HCT116 (cell line): ENCODE measurements around the gene OPCML. TPM values are rescaled to one million over a fixed set of nuclear protein-coding genes. Genes with fewer than 3 reads are reported as not detected.

Experiments
- ATAC-seq: fragments of 200-7000 bp; cut with Tn5 transposase; 2 replicates; pipeline ENCODE4 v1.9.1; 2020; ENCODE audit warnings: mild to moderate bottlenecking, moderate library complexity
- BruUV-seq: library from RNA; stranded (reverse); fragments of 400-500 nt; replicated peaks from 2 replicates; lab custom pipeline; 2021; lab: Mats Ljungman, UMichigan
- CTCF ChIA-PET: fragments of 300-600 bp; sonication (Branson Sonifier 250); formaldehyde crosslinking; loops from one replicate; lab custom pipeline; 2021; ENCODE audit warnings: antibody characterized with exemption; lab: Charles Lee
- POLR2A ChIA-PET: fragments of 300-600, 350-600 bp; sonication (Branson Sonifier 250); formaldehyde crosslinking; loops from one replicate; lab custom pipeline; 2021; ENCODE audit warnings: antibody characterized with exemption; lab: Charles Lee
- RAD21 ChIA-PET, 2 experiments: fragments of 300-600 bp; sonication (Branson Sonifier 250); formaldehyde crosslinking; loops; one replicate each; lab custom pipeline; 2023; ENCODE audit warnings: low total read pairs in 2 of 2; ENCODE audit not compliant: uncharacterized antibody in 2 of 2, unreplicated experiment in 2 of 2, low non-redundant PET in 1 of 2; lab: Charles Lee
- DNase-seq: peaks from one replicate; pipeline ENCODE4 v3.0.0-alpha.2; 2010; ENCODE audit warnings: low read depth, low spot score
- H2AFZ ChIP-seq: fragments of 200-600 bp; shearing (Covaris generic), sonication (generic); 2 replicates; pipeline ENCODE4 v1.6.1; 2017; ENCODE audit warnings: low read depth, mixed run types, mixed read lengths, antibody characterized with exemption, low read length; ENCODE audit not compliant: poor library complexity, severe bottlenecking
- H3K27ac ChIP-seq: 2 replicates; pipeline ENCODE4 v1.5.1; 2012; ENCODE audit warnings: low read depth, low read length
- H3K27me3 ChIP-seq: fragments of 200-600 bp; sonication (generic); 2 replicates; pipeline ENCODE4 v1.6.1; 2016; ENCODE audit warnings: mixed run types, low read length, mixed read lengths; ENCODE audit not compliant: insufficient read depth
- H3K36me3 ChIP-seq, 2 experiments: fragments of 200-500 bp in 1 of 2; fragments of 200-600 bp in 1 of 2; sonication (Bioruptor generic) in 1 of 2; sonication (generic) in 1 of 2; 2 replicates each; pipeline versions ENCODE4 v1.5.1 to v1.6.1; 2014 to 2016; ENCODE audit warnings: low read length in 2 of 2, inconsistent platforms in 1 of 2, mixed read lengths in 1 of 2, mixed run types in 1 of 2; ENCODE audit not compliant: insufficient read depth in 2 of 2, control insufficient read depth in 1 of 2
- H3K4me1 ChIP-seq, 2 experiments: fragments of 200-600 bp in 1 of 2; sonication (generic) in 1 of 2; 2 replicates each; pipeline versions ENCODE4 v1.5.1 to v1.6.1; 2012 to 2017; ENCODE audit warnings: low read length in 2 of 2, inconsistent platforms in 1 of 2, mild to moderate bottlenecking in 1 of 2, mixed read lengths in 1 of 2, mixed run types in 1 of 2, moderate library complexity in 1 of 2; ENCODE audit not compliant: insufficient read depth in 2 of 2, control insufficient read depth in 1 of 2
- H3K4me2 ChIP-seq: fragments of 200-600 bp; sonication (generic); 2 replicates; pipeline ENCODE4 v1.6.1; 2017; ENCODE audit warnings: mixed run types, low read length, mixed read lengths
- H3K4me3 ChIP-seq, 2 experiments: fragments of 200-600 bp in 1 of 2; sonication (generic) in 1 of 2; replicated peaks in 1 of 2; 2 replicates each; pipeline ENCODE4 v1.5.1; 2011 to 2016; ENCODE audit warnings: low read length in 2 of 2, control low read depth in 1 of 2, low read depth in 1 of 2, mild to moderate bottlenecking in 1 of 2, mixed read lengths in 1 of 2, mixed run types in 1 of 2
- H3K79me2 ChIP-seq: fragments of 200-600 bp; sonication (generic); 2 replicates; pipeline ENCODE4 v1.6.1; 2017; ENCODE audit warnings: mild to moderate bottlenecking, mixed run types, low read length, moderate library complexity, mixed read lengths; ENCODE audit not compliant: insufficient read depth
- H3K9ac ChIP-seq: fragments of 200-600 bp; sonication (generic); 2 replicates; pipeline ENCODE4 v1.6.1; 2016; ENCODE audit warnings: low read length, mixed read lengths
- H3K9me2 ChIP-seq: fragments of 200-600 bp; sonication (generic), shearing (Covaris generic); 2 replicates; pipeline ENCODE4 v1.6.1; 2017; ENCODE audit warnings: mixed run types, mild to moderate bottlenecking, moderate library complexity; ENCODE audit not compliant: insufficient read depth
- H3K9me3 ChIP-seq, 2 experiments: fragments of 200-500 bp in 1 of 2; fragments of 200-600 bp in 1 of 2; sonication (Bioruptor generic) in 1 of 2; sonication (generic) in 1 of 2; 2 replicates each; pipeline ENCODE4 v1.6.1; 2014 to 2017; ENCODE audit warnings: low read length in 2 of 2, mixed read lengths in 2 of 2, inconsistent platforms in 1 of 2, low read depth in 1 of 2, mild to moderate bottlenecking in 1 of 2, mixed run types in 1 of 2, moderate library complexity in 1 of 2; ENCODE audit not compliant: control insufficient read depth in 1 of 2, insufficient read depth in 1 of 2
- H4K20me1 ChIP-seq: fragments of 200-600 bp; sonication (generic), shearing (Covaris generic); 2 replicates; pipeline ENCODE4 v1.6.1; 2017; ENCODE audit warnings: mixed run types, mild to moderate bottlenecking, moderate library complexity; ENCODE audit not compliant: insufficient read depth
- CBX3 ChIP-seq: IDR thresholded peaks from 2 replicates; pipeline ENCODE4 v1.6.1; 2012; ENCODE audit warnings: low read depth
- CEBPB ChIP-seq: IDR thresholded peaks from 2 replicates; pipeline ENCODE4 v1.6.1; 2012; ENCODE audit warnings: low read depth
- ELF1 ChIP-seq: IDR thresholded peaks from 2 replicates; pipeline ENCODE4 v1.6.1; 2012; ENCODE audit warnings: low read depth, borderline replicate concordance
- EZH2 ChIP-seq: fragments of 200-600 bp; sonication (generic); IDR thresholded peaks from 2 replicates; pipeline ENCODE4 v1.6.1; 2017; ENCODE audit warnings: antibody characterized with exemption, mixed run types
- FOSL1 ChIP-seq: IDR thresholded peaks from 2 replicates; pipeline ENCODE4 v1.6.1; 2012; ENCODE audit warnings: low read depth
- POLR2A ChIP-seq: IDR thresholded peaks from 2 replicates; pipeline ENCODE4 v1.7.0; 2011; ENCODE audit warnings: borderline replicate concordance; ENCODE audit not compliant: insufficient read depth, insufficient read length; ENCODE audit errors: extremely low read depth
- POLR2AphosphoS5 ChIP-seq: IDR thresholded peaks from 2 replicates; pipeline ENCODE4 v1.6.1; 2011; ENCODE audit warnings: mild to moderate bottlenecking, low read depth, low read length, moderate library complexity
- RAD21 ChIP-seq: IDR thresholded peaks from 2 replicates; pipeline ENCODE4 v1.6.1; 2012; ENCODE audit warnings: low read depth, mild to moderate bottlenecking
- SIN3A ChIP-seq: IDR thresholded peaks from 2 replicates; pipeline ENCODE4 v1.6.1; 2012; ENCODE audit warnings: low read depth
- SP1 ChIP-seq: IDR thresholded peaks from 2 replicates; pipeline ENCODE4 v1.6.1; 2012; ENCODE audit warnings: low read depth
- YY1 ChIP-seq: IDR thresholded peaks from 2 replicates; pipeline ENCODE4 v1.6.1; 2011; ENCODE audit warnings: low read length, low read depth, moderate library complexity, mild to moderate bottlenecking; ENCODE audit not compliant: insufficient replicate concordance; ENCODE audit errors: extremely low read depth
- ZFX ChIP-seq: fragments of 450-650 bp; IDR thresholded peaks from 2 replicates; pipeline ENCODE4 v1.6.1; 2017
- ZNF274 ChIP-seq: fragments of 200-500 bp; sonication (Bioruptor generic); IDR thresholded peaks from 2 replicates; pipeline ENCODE4 v1.6.1; 2014; ENCODE audit warnings: mild to moderate bottlenecking, low read depth, low read length, inconsistent platforms
- intact Hi-C: fragments of 100-400 bp; cut with micrococcal nuclease; formaldehyde crosslinking; loops from 2 replicates; pipeline ENCODE4 v1.10.0; 2022
- total RNA-seq: library from RNA; stranded (reverse); gene quantifications from one replicate; pipeline ENCODE4 v1.2.1, GENCODE V29; 2021; ENCODE audit not compliant: unreplicated experiment
- TF ChIP-seq, protein P1 (sequence below): IDR thresholded peaks from 2 replicates; pipeline ENCODE4 v1.6.1; 2012
- TF ChIP-seq, protein P2 (sequence below): IDR thresholded peaks from 2 replicates; pipeline ENCODE4 v1.6.1; 2012
- TF ChIP-seq, protein P3 (sequence below): IDR thresholded peaks from 2 replicates; pipeline ENCODE4 v1.6.1; 2011; ENCODE audit warnings: mild to moderate bottlenecking, low read length, moderate library complexity; ENCODE audit not compliant: insufficient replicate concordance; ENCODE audit errors: extremely low read depth

Gene OPCML
- total RNA-seq, 1 experiment from 2014 or later, result not detected

DNA sequence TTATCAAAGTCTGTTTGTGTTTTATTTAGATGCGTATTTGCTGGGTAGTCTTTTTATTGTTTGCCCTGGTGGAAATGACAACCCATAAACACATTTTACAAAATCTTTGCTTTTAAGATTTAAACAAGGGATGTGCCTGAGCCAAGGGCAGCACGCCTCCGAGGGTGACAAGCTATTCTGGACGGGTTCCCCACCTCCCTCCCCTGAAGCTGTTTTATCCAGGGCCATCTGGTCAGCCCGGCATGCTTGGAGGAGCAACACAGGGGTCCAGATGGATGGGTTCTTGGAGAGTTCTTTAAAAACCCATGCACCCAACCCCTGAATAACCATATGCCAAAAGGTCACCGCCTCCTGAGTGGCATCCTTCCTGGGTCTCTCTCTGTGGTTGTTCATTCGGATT lies 408.9 kb downstream of the OPCML start:
- H3K27me3 ChIP-seq, result no peaks in the 10 kb centered on the region
- no peak overlapping the region for H3K4me2 ChIP-seq
- DNase-seq (no peak), ATAC-seq (no peak)
- ChIA-PET RAD21 (no interaction called here), POLR2A (no interaction called here), CTCF (no interaction called here)
- BruUV-seq, result no TSS peak
- no peaks in the 10 kb centered on the region for H3K9me2 ChIP-seq
- intact Hi-C loops, result no loop called here
- H3K9me3 ChIP-seq, result peaks cover 0 to 10% of the 10 kb centered on the region in 2 experiments; a peak in 2 of 4 replicates
- no peaks in the 10 kb centered on the region for H3K4me1 ChIP-seq
- H4K20me1 ChIP-seq, result no peaks in the 10 kb centered on the region
- H3K9ac ChIP-seq, result no peak overlapping the region
- H3K36me3 ChIP-seq, result no peaks in the 10 kb centered on the region
- H3K79me2 ChIP-seq, result no peaks in the 10 kb centered on the region
- TF ChIP-seq FOSL1 (no peak), ELF1 (no peak), SP1 (no peak), SIN3A (no peak), ZFX (no peak), CEBPB (no peak)
- TF ChIP-seq, protein P1, sequence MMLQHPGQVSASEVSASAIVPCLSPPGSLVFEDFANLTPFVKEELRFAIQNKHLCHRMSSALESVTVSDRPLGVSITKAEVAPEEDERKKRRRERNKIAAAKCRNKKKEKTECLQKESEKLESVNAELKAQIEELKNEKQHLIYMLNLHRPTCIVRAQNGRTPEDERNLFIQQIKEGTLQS, result no peak
- no peak overlapping the region for H3K4me3 ChIP-seq
- H2AFZ ChIP-seq, result no peak overlapping the region
- no peak overlapping the region for H3K27ac ChIP-seq

DNA sequence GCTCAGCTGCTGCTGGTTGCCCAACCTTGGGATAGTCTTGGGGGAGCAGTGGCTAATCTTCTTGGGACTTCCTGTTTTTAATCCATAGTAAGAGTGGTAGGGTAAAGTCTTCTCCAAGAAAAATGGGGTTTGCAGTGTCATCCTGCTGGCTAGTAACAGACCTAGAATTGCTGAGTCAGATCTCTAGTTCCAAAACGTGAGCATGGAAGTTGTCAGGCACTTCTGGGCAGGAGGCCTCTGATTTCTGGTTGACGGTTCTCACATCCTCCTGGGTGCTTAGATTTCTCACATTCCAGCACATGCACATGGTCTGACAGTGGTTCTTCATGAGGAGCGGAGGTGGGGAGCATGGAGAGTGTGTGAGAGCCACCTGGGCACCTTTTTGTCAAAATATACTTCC lies 410.0 kb downstream of the OPCML start:
- CTCF ChIA-PET, result no interaction called here
- TF ChIP-seq SP1 (no peak), YY1 (no peak), ELF1 (no peak), SIN3A (no peak), FOSL1 (no peak), POLR2A (no peak), POLR2AphosphoS5 (no peak), RAD21 (no peak), ZNF274 (no peak), EZH2 (no peak), CBX3 (no peak)
- TF ChIP-seq, protein P2, sequence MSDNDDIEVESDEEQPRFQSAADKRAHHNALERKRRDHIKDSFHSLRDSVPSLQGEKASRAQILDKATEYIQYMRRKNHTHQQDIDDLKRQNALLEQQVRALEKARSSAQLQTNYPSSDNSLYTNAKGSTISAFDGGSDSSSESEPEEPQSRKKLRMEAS, result no peak
- TF ChIP-seq, protein P3, sequence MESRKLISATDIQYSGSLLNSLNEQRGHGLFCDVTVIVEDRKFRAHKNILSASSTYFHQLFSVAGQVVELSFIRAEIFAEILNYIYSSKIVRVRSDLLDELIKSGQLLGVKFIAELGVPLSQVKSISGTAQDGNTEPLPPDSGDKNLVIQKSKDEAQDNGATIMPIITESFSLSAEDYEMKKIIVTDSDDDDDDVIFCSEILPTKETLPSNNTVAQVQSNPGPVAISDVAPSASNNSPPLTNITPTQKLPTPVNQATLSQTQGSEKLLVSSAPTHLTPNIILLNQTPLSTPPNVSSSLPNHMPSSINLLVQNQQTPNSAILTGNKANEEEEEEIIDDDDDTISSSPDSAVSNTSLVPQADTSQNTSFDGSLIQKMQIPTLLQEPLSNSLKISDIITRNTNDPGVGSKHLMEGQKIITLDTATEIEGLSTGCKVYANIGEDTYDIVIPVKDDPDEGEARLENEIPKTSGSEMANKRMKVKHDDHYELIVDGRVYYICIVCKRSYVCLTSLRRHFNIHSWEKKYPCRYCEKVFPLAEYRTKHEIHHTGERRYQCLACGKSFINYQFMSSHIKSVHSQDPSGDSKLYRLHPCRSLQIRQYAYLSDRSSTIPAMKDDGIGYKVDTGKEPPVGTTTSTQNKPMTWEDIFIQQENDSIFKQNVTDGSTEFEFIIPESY, result no peak

More for the DNA sequence above, 410.0 kb downstream of the OPCML start:
- Histone ChIP-seq H3K4me1 (no peaks in the 10 kb centered on the region), H3K9ac (no peak overlapping the region), H4K20me1 (no peaks in the 10 kb centered on the region), H3K27me3 (no peaks in the 10 kb centered on the region), H2AFZ (no peak overlapping the region), H3K9me2 (no peaks in the 10 kb centered on the region), H3K79me2 (no peaks in the 10 kb centered on the region), H3K4me2 (no peak overlapping the region), H3K9me3 (peaks cover 7 to 10% of the 10 kb centered on the region in 2 experiments; a peak in 2 of 4 replicates), H3K4me3 (no peak overlapping the region), H3K36me3 (no peaks in the 10 kb centered on the region), H3K27ac (no peak overlapping the region)
- POLR2A ChIA-PET, result no interaction called here
- RAD21 ChIA-PET, result no interaction called here
- no TSS peak for BruUV-seq
- intact Hi-C loops, result no loop called here
- ATAC-seq (no peak), DNase-seq (no peak)
